Glomerular visceral epithelial cell (primary cell): ENCODE measurements around the gene ANKRD29.
"Not testable (repeated sequence)": the region's sequence is repeated elsewhere in the genome, so short reads cannot be mapped to it uniquely, and the experiment has no call there.

Source experiments
- DNase-seq: peaks from one replicate; pipeline ENCODE4 v3.0.0-alpha.2; 2016; ENCODE audit errors: extremely low spot score

Gene ANKRD29

DNA sequence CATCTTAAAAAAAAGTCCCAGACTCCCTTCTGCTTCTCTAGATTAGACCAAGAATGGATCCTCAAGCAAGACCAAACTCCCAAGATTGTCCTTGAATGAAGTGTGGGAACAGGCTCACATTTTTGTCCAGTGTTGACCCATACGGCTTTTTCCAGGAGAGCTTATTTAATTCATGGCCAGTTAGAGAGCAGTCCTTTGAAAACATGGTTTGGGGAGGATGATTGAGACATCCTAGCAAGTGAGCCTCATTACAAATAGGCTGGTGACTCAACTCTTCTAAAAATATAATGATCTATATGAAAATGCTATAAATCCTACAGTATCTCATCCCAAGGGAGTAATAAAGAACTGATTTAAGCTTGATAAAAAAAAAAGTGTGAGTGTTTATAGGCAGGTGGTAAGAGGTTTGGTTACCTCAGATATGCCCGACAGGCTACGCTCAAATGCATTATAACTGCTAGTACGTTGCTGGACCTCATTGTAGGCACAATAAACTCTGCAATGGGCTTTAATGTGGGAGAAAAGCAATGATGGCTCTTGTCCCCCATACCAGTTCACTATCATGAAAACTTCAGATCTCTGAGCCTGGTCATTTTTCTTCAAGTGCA lies 17.0 kb downstream of the ANKRD29 start:
- no peak for DNase-seq

DNA sequence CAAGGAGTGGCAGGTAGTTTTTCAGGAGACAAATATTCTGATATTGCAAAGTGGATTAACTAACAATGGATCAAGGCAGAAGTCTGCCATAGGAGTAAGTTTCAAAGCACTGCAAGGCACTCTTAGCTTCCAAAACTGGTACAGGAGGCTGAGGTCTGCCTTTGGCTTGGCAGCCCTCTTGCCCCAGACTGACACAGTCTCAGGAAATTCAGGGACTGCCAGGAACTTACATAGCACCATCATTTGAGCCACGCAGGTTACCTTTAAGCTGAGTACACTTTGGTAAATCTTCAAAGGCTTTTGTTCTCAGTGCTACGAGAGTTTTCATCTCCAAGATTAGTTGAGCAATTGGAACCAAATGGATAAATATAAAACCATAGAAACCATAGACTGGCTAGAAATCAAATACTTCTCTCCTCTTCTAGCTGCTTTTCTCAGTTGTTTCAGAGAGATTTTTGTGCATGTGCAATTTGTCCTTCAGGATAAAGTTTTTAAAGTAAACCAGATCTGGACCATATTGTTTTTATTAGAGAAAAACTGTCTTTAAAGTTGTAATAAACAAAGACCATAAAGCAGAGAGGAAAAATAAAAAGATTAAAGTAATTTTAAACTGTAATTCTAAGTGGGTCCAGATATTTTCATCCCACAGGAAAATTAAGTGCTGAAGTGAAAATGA lies 18.8 kb downstream of the ANKRD29 start:
- DNase-seq, result no peak

DNA sequence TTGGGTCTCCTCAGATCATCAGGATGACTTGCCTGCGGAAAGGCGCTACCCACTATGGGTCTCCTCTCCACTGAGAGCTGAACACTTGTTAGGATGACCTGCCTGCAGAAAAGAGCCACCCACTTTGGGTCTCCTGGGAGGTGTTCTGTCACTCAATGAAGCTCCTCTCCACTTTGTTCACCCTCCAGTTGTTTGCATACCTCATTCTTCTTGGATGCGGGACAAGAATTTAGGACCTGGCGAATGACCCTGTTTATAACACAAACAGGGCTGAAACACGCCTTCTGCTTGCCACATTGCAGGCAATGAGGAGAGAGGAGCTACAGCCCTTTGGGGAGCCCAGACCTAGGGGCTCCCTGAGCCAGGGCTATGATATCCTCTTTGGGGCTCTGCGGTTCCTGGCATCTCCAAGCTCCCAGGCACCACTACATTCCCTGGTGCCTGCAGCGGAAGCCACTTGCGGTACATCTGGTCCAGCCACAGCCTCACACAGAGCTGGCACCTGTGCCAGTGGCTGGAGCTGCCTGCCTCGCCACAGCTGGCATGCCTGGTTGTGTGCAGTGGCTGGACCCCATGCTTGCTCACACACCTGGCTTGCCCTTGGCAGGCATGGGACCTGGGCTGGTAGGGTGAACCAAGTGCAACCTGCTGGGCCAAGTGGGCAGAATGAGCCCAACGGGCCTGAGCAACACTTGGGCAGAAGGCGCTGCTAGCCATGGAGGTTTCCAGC lies 20.6 kb downstream of the ANKRD29 start:
- no peak for DNase-seq

DNA sequence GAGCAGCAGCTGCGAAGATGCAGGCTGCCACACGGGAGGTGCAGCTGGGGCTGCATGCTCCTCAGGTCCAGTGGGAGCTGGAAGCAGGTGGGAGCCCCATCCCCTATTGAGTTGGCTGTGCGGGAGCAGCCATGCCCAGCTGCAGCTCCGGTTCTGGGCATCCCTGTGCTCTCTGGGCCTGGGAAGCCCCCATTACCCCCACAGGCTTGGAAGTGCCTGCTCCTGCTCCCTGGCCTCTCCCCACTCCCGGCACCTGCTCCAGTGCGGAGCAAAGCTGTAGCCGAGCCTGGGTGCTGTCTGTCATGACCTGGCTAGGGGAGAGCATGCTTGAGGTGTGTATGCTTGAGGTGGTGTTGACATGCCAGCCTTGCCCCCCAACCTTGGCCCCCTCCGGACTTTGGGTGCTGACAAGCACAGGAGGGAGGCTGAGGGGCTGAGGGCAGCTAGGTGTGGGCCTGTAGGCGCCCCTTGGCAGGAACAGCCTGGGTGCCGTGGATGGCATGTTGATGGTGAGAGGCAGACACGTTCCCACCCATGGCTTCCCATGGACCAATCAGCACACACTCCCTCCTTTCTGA lies 21.5 kb downstream of the ANKRD29 start:
- no peak for DNase-seq

DNA sequence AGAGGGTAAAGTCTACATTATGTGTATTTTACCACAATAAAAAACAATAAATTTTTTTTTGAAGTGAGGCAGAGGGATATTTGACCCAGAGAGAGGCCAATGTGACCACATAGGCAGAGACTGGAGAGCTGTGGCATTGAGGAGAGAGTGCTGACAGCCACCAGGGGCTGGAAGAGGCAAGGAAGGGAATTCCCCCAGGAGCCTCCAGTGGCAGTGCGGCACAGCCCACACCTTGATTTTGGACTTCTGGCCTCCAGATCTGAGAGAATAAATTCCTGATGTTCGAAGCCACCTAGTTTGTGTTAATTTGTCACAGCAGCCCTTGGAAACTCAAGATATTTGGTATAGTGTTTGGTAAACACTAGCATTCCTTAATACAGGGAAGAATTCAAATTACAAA lies 22.7 kb downstream of the ANKRD29 start:
- DNase-seq, result peak; percentile 29

DNA sequence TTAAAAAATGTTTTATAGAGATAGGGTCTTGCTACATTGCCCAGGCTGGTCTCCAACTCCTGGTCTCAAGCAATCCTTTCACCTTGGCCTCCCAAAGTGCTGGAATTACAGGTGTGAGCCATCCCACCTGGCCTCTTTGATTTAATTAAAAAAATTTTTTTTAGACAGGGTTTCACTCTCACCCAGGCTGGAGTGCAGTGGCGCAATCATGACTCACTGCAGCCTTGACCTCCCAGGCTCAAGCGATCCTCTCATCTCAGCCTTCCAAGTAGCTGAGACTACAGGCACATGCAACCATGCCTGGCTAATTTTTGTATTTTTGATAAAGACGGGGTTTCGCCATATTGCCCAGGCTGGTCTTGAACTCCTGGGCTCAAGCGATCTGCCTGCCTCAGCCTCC lies 26.3 kb downstream of the ANKRD29 start:
- not testable (repeated sequence) for DNase-seq

DNA sequence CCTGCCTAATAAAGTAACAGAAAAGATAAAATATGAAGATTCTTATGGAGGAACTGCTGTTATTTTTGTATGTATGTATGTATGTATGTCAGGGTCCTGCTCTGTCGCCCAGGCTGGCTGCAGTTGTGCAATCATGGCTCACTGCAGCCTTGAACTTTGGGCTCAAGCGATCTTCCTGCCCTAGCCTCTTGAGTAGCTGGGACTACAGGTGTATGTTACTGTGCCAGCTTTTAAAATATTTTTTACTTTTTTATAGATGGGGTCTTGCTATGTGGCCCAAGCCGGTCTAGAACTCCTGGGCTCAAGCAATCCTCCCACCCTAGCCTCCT lies 26.7 kb downstream of the ANKRD29 start:
- DNase-seq, result no peak

DNA sequence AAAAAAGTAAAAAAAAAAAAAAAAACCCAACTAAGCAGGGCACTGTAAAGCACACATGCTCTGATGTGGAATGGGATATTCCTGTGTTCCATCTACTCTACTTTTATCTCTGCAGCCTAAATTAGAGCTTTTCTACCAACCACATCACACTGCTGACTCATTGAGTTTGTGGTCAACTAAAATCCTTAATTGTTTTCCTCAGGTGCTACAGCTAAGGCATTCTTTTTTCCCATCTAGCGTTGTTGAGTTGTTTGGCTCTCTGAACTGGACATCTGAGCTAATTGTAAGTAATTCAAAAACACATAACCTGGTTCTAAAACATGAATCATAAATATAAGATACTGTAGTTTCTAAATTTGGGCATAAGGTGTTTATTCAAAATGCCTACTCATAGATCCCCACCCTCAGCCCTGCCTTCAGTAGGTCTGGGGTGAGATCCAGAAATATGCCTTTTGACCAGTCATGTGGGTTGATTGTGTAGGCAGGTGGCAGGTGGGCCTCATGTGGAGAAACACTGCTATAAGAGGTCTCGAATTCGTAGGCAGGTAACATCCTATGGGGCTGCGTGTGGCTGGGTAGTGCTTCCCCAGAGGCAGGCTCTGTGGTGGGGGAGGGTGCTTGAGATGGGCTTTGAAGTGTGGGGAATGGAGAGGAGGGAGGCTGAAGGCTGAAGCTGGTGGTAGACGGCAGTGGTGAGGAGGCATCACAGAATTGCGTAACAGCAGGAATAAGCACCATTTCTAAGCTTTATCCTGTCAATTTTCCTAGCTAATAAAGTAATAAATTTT lies 27.2 kb downstream of the ANKRD29 start:
- DNase-seq, result peak; percentile 34

DNA sequence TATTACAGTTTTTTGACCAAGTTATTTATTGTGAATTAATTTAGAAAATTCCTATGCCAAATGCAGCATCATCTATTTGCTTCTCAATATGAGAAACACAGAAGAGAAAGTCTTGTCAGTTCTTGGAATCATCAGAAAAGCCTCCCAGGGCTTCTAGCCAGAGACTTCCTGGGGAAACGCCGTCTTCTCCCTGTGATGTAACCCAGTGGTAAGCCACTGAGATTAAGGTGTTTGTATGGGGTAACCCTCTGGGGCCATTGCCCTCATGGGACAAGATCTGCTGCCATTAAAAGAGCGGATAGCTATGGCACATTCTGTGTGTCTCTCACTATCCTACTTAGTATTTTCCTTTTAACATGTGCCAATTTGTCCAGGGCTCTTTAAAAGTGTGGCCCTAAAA lies 28.0 kb downstream of the ANKRD29 start:
- no peak for DNase-seq

DNA sequence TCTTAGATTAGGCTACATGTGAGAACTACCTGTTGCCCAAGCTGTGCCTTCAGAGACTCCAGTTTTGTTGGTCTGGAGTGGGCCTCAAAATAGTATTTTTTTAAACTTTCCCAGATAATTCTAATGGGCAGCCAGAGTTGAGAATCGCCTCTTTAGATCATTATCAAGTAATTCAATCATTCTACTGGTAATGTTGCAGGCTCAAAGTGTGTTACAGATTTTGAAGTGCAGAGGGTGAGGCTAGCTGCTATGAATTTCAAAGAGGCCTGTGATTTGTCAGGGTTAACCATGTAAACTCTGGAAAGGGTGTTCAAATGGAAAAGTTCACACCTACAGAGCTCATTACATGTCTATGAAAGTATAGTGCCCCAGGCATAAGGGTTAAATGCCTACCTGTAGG lies 30.1 kb downstream of the ANKRD29 start:
- no peak for DNase-seq

DNA sequence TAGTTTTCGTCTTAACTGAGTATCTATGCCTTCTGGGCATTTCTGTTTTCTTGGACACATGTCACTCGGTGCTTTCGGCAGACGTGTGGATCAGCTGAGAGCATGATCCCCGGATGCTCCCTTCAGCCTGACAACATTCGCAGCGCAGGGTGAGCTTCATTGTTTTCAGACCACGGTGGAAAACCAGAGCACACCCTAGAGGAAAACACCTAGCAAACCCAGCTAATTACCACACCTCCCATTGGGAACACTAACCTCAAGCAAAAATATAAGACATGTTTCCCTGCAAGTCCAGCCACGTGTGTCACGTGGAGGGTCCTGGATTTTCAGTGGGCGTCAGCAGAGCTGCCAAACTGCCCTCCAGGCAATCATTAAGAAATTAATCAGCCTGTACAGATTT lies 31.0 kb downstream of the ANKRD29 start:
- no peak for DNase-seq

DNA sequence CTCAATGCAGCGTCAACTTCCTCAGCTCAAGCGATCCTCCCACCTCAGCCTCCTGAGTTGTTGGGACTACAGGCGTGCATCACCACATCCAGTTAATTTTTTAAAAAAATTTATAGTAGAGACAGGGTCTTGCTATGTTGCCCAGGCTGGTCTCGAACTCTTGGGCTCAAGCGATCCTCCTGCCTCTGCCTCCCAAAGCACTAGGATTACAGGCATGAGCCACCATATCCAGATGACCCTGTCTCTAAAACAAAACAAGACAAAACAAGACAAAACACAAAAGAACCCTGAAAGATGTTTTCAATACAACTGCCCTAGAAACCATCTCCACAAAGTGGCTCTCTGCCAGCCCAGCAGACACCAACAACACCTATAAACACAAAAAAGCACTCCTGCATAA lies 31.4 kb downstream of the ANKRD29 start:
- no peak for DNase-seq

DNA sequence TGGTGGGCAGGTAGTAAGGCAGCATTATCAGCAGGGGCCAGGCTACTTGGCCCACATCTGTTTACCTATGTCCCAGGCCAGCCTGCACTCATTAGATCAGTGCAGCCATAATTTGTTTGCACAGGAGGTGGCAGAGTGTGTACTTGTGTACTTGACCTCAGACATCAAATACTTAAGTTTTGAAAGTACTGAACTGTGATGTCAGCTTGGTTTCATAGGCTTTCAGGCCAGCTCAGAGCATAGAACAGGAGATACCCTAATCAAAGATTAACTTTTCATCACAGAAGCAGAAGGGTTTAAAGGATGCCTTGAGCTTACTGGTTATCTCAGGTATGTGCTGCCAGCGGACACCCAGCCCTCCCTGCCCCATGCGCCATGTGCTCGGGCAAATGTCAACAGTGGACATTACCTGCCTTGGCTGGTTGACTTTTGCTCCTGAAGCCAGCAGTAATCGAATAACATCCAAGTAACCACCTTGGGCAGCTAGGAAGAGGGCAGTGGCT lies 33.2 kb downstream of the ANKRD29 start:
- peak; percentile 45 for DNase-seq

DNA sequence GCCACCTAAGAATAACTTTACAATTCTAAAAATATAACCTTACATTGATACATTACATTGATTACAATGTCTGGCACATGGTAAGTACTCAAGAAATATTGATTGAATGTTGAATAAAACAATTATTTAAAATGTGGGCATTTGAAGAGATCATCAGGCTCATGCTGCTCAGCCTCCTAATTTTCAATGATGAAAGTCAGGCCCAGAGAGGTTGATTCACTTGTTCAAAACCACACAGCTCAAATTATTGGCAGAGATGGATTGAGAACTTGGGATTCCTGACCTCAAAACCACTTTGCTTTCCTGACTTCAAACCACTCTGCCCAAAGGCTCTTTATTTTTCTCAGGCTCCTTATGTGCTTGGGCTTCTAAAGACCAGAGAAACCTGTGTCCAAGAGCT lies 34.7 kb downstream of the ANKRD29 start:
- DNase-seq, result no peak

DNA sequence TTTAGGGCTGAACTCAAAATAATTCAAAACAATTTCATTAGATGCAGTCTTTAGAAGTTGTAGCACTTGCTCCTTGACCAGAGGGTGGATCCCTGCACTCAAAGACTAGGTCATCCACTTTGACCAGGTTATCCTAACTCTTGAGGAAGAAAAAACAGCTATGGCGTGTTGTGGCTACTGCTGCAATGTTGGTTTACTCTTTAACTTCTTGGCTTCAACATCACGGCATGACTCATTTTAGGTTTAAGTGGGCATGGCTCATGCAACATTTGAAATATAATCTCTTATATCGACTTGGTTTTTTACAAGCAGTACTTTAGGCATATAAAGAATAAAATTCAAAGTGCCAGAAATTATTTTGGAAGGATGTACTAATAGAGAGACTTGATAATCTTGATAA lies 35.4 kb downstream of the ANKRD29 start:
- peak; percentile 84 for DNase-seq

DNA sequence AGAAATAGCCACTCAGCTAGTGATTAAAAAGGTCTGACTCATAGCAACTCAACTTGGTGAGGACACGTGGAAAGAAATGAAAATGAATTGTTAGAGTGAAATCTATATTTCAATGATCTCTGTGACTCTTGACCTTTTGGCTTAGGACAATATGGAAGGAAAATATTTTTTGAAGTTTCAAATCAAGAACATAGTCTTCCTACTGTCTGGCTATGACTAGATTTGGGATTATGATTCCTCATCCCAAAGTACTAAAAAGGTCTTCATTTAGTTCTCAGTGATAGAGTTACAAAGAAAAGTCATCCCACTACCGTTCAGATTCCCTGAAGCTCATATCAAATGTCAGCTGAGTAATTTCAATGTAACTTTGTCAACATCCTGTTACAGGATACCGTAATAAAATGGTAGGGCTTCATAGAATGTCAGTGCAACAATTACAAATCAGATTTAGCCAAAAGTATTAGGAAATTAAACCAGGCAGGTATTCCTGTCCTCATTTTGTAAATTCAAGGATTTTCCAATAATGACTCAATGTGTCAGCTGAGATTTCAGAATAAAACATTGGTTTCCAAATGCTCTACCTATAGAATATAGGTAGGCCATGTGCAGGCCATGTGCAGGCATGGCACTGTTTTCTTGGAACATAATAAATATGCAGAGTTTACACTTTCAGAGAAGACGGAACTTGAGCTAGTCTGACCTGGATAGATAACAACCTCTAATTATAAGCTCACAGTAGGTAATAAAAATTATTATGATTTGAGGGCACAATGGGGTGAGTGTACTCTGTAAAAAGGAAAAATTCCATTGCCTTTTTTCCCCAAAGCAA lies 36.0 kb downstream of the ANKRD29 start:
- no peak for DNase-seq

DNA sequence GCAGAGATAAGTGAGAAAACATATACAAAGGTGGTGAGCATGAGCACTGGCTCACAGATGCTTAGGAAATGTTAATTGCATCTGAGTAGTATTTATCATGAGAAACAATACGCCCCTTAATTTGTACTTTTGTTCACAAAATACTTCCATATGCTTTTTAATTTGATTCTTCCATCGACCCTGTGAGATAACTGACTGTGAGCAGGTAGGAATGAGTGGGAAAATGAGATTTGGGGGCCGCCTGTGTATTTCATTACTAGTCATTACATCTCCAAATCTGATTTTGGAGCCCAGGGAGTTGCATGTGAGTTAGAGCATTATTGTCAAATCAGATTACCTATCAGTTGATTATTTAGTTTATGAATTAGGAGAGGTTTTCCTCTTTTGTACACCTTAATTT lies 39.7 kb downstream of the ANKRD29 start:
- DNase-seq, result no peak

DNA sequence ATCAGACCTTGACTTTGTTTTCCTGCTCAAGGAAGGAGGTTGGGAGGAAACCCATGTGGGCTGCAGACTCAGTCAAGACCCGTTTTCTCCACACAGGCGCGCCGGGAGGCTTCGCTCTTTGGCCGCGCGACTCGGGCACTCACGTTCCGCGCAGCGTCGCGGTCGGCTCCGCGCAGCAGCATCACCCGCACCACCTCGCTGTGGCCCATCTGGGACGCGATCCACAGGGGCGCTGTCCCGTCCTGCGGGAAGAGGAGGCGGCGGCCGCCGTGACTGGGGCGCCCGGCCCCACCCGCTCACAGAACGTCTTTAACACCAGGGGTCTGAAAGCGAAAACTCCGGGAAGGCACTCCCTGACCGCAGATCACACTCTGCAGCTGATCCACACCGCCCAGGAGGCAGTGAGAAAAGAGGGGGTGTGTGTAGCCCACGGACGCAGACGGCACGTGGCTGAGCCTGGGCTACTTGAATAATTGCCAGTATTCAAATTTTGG lies 43.3 kb downstream of the ANKRD29 start:
- no peak for DNase-seq

DNA sequence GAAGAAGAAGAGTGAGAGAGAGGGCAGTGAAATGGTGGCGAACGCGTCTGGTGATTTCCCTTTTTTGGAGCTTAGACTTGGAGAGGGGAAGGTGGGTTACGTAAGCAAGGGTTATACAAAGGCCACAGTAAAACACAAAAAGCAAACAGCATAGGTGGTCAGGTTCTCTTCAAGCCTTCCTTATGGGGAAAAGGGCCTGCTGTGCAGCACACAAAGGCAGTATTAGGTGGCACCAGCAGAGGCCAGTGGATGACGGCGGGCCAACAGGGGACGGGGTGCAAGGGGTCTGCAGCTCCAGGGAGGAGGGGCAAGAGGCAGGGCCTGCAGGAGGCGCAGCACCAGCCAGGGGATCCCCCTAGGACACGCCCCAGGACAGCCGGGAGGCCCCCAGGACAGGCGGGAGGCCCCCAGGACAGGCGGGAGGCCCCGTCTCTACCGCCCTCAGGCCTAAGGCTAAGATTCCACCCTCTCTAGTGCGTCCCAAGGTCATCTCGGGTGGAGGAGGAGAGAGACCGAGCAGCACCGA lies 43.8 kb downstream of the ANKRD29 start:
- DNase-seq, result no peak

DNA sequence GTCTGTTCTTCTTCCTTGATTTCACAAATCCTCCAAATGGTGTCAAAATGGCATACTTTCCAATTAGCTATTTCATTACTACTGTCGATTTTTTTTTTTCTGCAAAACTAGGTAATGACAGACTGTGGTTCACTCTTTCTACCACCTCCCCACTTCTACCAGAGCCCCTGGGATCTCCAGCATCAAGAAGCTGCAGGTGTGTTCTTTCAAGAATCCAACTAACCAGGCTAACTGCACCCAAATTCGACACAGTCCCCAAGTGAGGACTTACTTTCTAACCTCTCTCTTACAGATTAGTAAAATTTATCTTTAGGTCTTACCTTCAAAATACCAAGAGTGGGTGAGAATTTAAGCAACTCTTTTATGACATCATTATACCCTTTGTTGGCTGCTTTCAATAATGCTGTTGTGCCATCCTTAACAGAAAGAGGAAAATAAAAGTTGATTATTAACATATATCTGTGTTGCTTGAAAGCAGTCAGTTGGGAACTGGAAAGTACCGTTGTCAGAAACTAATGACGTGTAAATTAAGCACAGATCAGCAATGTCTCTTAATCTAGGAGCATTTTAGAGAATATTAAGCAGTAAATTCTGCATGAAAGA lies 45.2 kb downstream of the ANKRD29 start:
- DNase-seq, result peak; percentile 29
